ENCODE data around the gene VWC2.
A peak's percentile ranks its signal among the peaks of the same experiment; 100 is the strongest.

The VWC2 gene

DNA sequence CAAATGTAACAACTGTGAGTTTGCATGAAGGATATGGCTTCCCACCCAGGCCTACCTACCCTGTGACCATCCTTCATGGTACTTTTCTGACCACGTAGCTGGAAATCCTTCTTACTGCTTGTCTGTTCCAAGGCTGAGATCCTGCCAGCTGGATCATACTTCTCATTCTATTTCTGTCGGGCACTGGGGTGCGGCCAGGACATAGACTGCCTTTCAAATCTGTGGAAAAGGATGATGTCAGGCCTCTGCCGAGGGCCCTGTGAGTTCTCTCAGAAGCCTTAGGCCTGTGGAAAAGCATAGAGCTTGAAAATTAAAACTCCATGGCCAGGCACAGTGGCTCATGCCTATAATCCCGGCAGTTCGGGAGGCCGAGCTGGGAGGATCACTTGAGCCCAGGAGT is 10.0 kb downstream of the VWC2 start:
- 0 out of 2 replicates have a peak, but pooled peaks cover 4% of the 10 kb centered on the region for H3K27me3 ChIP-seq (ENCODE audit: control insufficient read depth, insufficient read depth, low read length)
- no peaks in the 10 kb centered on the region for H3K36me3 ChIP-seq (ENCODE audit: control insufficient read depth, insufficient read depth, low read length)
- no peaks in the 10 kb centered on the region for H3K9me3 ChIP-seq (ENCODE audit: control insufficient read depth, insufficient read depth, low read length)
- no peaks in the 10 kb centered on the region for H3K4me1 ChIP-seq (ENCODE audit: control insufficient read depth, insufficient read depth, low read length)
- H3K4me3 ChIP-seq (ENCODE audit: low read depth, low read length) = no peak overlapping the region
- no peak overlapping the region for H3K27ac ChIP-seq (ENCODE audit: low read depth, low read length)
- no peak overlapping the region for H3K9ac ChIP-seq (ENCODE audit: low read depth, low read length)

GRCh38 chr7:49787980-49788379 is 14.5 kb downstream of the VWC2 start:
- H3K36me3 ChIP-seq (ENCODE audit: control insufficient read depth, insufficient read depth, low read length) = no peaks in the 10 kb centered on the region
- no peak overlapping the region for H3K4me3 ChIP-seq (ENCODE audit: low read depth, low read length)
- peaks cover 15% of the 10 kb centered on the region; the same call in 1 of the 2 replicates for H3K4me1 ChIP-seq (ENCODE audit: control insufficient read depth, insufficient read depth, low read length)
- no peaks in the 10 kb centered on the region for H3K9me3 ChIP-seq (ENCODE audit: control insufficient read depth, insufficient read depth, low read length)
- H3K27ac ChIP-seq (ENCODE audit: low read depth, low read length) = no peak overlapping the region
- H3K27me3 ChIP-seq (ENCODE audit: control insufficient read depth, insufficient read depth, low read length) = no peaks in the 10 kb centered on the region
- H3K9ac ChIP-seq (ENCODE audit: low read depth, low read length) = no peak overlapping the region

DNA sequence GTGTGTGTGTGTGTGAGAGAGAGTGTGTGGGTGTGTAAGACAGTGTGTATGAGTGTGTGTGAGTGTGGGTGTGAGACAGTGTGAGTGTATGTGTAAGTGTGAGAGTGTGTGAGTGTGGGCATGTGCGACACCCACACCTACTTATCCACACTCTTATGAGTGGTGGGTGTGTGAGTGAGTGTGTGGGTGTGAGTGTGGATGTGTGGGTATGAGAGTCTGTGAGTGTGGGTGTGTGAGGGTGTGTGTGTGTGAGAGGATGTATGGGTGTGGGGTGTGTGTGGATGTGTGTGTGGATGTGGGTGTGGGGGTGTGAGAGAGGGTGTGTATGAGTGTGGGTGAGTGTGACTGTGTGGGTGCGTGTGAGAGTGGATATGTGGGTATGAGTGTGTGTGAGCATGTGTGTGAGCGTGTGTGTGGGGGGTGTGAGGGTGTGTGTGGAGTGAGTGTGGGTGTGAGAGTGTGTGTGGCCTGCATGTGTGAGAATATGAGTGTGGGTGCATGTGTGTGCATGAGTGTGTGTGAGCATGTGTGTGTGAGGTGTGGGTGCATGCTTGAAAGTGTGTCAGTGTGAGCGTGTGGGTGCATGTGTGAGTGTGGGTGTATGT is 15.1 kb downstream of the VWC2 start:
- H3K9me3 ChIP-seq (ENCODE audit: control insufficient read depth, insufficient read depth, low read length) = no peaks in the 10 kb centered on the region
- H3K4me1 ChIP-seq (ENCODE audit: control insufficient read depth, insufficient read depth, low read length) = peaks cover 15% of the 10 kb centered on the region; the same call in 1 of the 2 replicates
- no peak overlapping the region for H3K9ac ChIP-seq (ENCODE audit: low read depth, low read length)
- no peaks in the 10 kb centered on the region for H3K36me3 ChIP-seq (ENCODE audit: control insufficient read depth, insufficient read depth, low read length)
- H3K4me3 ChIP-seq (ENCODE audit: low read depth, low read length) = no peak overlapping the region
- no peak overlapping the region for H3K27ac ChIP-seq (ENCODE audit: low read depth, low read length)
- no peaks in the 10 kb centered on the region for H3K27me3 ChIP-seq (ENCODE audit: control insufficient read depth, insufficient read depth, low read length)

GRCh38 chr7:49789736-49790135 is 16.3 kb downstream of the VWC2 start:
- no peak overlapping the region for H3K9ac ChIP-seq (ENCODE audit: low read depth, low read length)
- H3K27me3 ChIP-seq (ENCODE audit: control insufficient read depth, insufficient read depth, low read length) = no peaks in the 10 kb centered on the region
- no peaks in the 10 kb centered on the region for H3K9me3 ChIP-seq (ENCODE audit: control insufficient read depth, insufficient read depth, low read length)
- H3K36me3 ChIP-seq (ENCODE audit: control insufficient read depth, insufficient read depth, low read length) = no peaks in the 10 kb centered on the region
- H3K27ac ChIP-seq (ENCODE audit: low read depth, low read length) = no peak overlapping the region
- no peak overlapping the region for H3K4me3 ChIP-seq (ENCODE audit: low read depth, low read length)
- H3K4me1 ChIP-seq (ENCODE audit: control insufficient read depth, insufficient read depth, low read length) = peaks cover 15% of the 10 kb centered on the region; the same call in 1 of the 2 replicates

DNA sequence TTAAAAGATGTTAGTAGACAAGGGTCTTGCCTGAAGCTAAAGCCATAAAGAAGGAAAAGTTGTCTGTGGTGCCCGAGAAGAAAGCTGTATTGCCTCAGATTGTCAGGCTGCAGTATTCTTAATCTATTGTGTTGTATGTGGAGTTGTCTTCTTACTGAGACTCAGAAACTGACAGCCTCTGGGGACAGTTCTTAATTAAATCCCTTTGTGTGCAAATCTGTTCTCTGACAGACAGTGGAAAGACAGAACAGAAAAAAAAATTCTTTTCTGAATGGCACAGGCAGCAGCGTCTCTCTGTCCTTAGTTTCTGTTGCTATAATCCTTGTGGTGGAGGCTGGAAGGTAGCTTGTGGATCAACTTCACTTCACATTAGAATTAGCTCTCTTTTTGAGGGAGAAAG is 16.8 kb downstream of the VWC2 start:
- Histone ChIP-seq H3K9me3 (ENCODE audit: control insufficient read depth, insufficient read depth, low read length) (no peaks in the 10 kb centered on the region), H3K4me1 (ENCODE audit: control insufficient read depth, insufficient read depth, low read length) (peaks cover 15% of the 10 kb centered on the region; the same call in 1 of the 2 replicates), H3K27me3 (ENCODE audit: control insufficient read depth, insufficient read depth, low read length) (no peaks in the 10 kb centered on the region), H3K9ac (ENCODE audit: low read depth, low read length) (no peak overlapping the region), H3K4me3 (ENCODE audit: low read depth, low read length) (no peak overlapping the region), H3K27ac (ENCODE audit: low read depth, low read length) (no peak overlapping the region), H3K36me3 (ENCODE audit: control insufficient read depth, insufficient read depth, low read length) (no peaks in the 10 kb centered on the region)

DNA sequence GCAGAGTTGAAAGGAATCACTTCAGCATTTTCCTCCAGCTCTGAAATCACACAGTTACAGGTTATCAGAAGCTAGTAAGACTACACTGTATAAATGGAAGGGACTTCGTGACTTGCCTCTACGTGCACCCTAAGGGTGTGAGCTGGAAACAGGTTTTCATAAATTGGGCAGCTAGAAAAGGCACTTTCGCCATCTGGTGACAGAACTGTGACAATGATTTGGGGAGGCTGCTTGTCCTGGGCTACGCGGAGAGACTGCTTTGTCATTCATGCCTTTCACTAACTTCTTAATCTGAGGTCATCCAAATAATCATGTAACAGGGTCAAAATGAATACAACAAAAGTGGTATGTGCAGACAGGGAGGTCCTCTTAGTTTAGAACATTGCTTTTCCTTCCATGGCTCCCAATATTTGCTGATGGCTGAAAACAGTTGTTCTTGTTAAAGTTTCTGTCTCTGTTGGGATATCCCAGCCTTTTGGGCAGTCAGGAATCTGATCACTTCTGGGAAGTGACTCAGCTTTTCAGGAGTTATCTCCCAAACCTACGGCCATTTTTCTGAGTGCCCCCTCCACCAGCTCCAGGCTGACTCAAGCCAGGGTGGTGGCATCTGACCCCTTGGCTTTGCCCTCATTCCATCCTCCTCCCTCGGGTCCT is 17.8 kb downstream of the VWC2 start:
- peaks cover 15% of the 10 kb centered on the region; the same call in 1 of the 2 replicates for H3K4me1 ChIP-seq (ENCODE audit: control insufficient read depth, insufficient read depth, low read length)
- no peak overlapping the region for H3K9ac ChIP-seq (ENCODE audit: low read depth, low read length)
- no peak overlapping the region for H3K4me3 ChIP-seq (ENCODE audit: low read depth, low read length)
- H3K36me3 ChIP-seq (ENCODE audit: control insufficient read depth, insufficient read depth, low read length) = no peaks in the 10 kb centered on the region
- H3K9me3 ChIP-seq (ENCODE audit: control insufficient read depth, insufficient read depth, low read length) = no peaks in the 10 kb centered on the region
- H3K27me3 ChIP-seq (ENCODE audit: control insufficient read depth, insufficient read depth, low read length) = no peaks in the 10 kb centered on the region
- H3K27ac ChIP-seq (ENCODE audit: low read depth, low read length) = peak overlapping the region; percentile 49

GRCh38 chr7:49797987-49798660 is 24.7 kb downstream of the VWC2 start:
- Histone ChIP-seq H3K36me3 (ENCODE audit: control insufficient read depth, insufficient read depth, low read length) (no peaks in the 10 kb centered on the region), H3K9ac (ENCODE audit: low read depth, low read length) (no peak overlapping the region), H3K4me1 (ENCODE audit: control insufficient read depth, insufficient read depth, low read length) (no peaks in the 10 kb centered on the region), H3K27ac (ENCODE audit: low read depth, low read length) (no peak overlapping the region), H3K27me3 (ENCODE audit: control insufficient read depth, insufficient read depth, low read length) (no peaks in the 10 kb centered on the region), H3K9me3 (ENCODE audit: control insufficient read depth, insufficient read depth, low read length) (no peaks in the 10 kb centered on the region), H3K4me3 (ENCODE audit: low read depth, low read length) (no peak overlapping the region)

- H3K27me3 ChIP-seq (ENCODE audit: control insufficient read depth, insufficient read depth, low read length) = no peaks in the 10 kb centered on the region
- no peaks in the 10 kb centered on the region for H3K4me1 ChIP-seq (ENCODE audit: control insufficient read depth, insufficient read depth, low read length)
- no peak overlapping the region for H3K9ac ChIP-seq (ENCODE audit: low read depth, low read length)
- no peak overlapping the region for H3K4me3 ChIP-seq (ENCODE audit: low read depth, low read length)
- no peaks in the 10 kb centered on the region for H3K9me3 ChIP-seq (ENCODE audit: control insufficient read depth, insufficient read depth, low read length)
- no peak overlapping the region for H3K27ac ChIP-seq (ENCODE audit: low read depth, low read length)
- H3K36me3 ChIP-seq (ENCODE audit: control insufficient read depth, insufficient read depth, low read length) = no peaks in the 10 kb centered on the region
Measured at GRCh38 chr7:49800031-49800430, 26.6 kb downstream of the VWC2 start.

- no peak overlapping the region for H3K27ac ChIP-seq (ENCODE audit: low read depth, low read length)
- no peaks in the 10 kb centered on the region for H3K4me1 ChIP-seq (ENCODE audit: control insufficient read depth, insufficient read depth, low read length)
- H3K9me3 ChIP-seq (ENCODE audit: control insufficient read depth, insufficient read depth, low read length) = no peaks in the 10 kb centered on the region
- no peak overlapping the region for H3K9ac ChIP-seq (ENCODE audit: low read depth, low read length)
- no peak overlapping the region for H3K4me3 ChIP-seq (ENCODE audit: low read depth, low read length)
- no peaks in the 10 kb centered on the region for H3K36me3 ChIP-seq (ENCODE audit: control insufficient read depth, insufficient read depth, low read length)
- no peaks in the 10 kb centered on the region for H3K27me3 ChIP-seq (ENCODE audit: control insufficient read depth, insufficient read depth, low read length)
Measured at GRCh38 chr7:49802600-49802999, 29.2 kb downstream of the VWC2 start.

DNA sequence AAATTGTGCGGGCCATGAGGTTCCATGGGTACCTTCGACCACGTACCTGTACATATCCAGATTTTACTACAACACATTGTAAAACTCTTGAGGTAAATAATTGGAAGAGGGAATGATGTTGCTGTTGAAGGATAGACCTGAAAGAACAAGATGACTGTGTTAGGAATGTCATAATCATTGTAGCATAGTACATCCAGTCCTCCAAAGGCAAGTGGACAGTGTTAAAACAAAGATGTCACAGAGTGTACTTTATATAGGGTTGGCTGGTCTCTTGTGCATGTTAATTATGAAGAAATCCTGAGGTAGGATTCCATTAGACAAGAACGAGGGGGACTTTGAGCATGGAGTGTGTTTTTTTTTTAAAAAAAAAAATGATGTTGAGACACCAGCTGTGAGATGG is 30.4 kb downstream of the VWC2 start:
- H3K4me3 ChIP-seq (ENCODE audit: low read depth, low read length) = no peak overlapping the region
- no peaks in the 10 kb centered on the region for H3K9me3 ChIP-seq (ENCODE audit: control insufficient read depth, insufficient read depth, low read length)
- no peaks in the 10 kb centered on the region for H3K36me3 ChIP-seq (ENCODE audit: control insufficient read depth, insufficient read depth, low read length)
- no peak overlapping the region for H3K9ac ChIP-seq (ENCODE audit: low read depth, low read length)
- H3K4me1 ChIP-seq (ENCODE audit: control insufficient read depth, insufficient read depth, low read length) = no peaks in the 10 kb centered on the region
- H3K27ac ChIP-seq (ENCODE audit: low read depth, low read length) = no peak overlapping the region
- H3K27me3 ChIP-seq (ENCODE audit: control insufficient read depth, insufficient read depth, low read length) = no peaks in the 10 kb centered on the region

GRCh38 chr7:49805371-49806007 is 32.1 kb downstream of the VWC2 start:
- Histone ChIP-seq H3K36me3 (ENCODE audit: control insufficient read depth, insufficient read depth, low read length) (no peaks in the 10 kb centered on the region), H3K9ac (ENCODE audit: low read depth, low read length) (no peak overlapping the region), H3K4me1 (ENCODE audit: control insufficient read depth, insufficient read depth, low read length) (no peaks in the 10 kb centered on the region), H3K27me3 (ENCODE audit: control insufficient read depth, insufficient read depth, low read length) (no peaks in the 10 kb centered on the region), H3K4me3 (ENCODE audit: low read depth, low read length) (no peak overlapping the region), H3K27ac (ENCODE audit: low read depth, low read length) (no peak overlapping the region), H3K9me3 (ENCODE audit: control insufficient read depth, insufficient read depth, low read length) (no peaks in the 10 kb centered on the region)

All from HUES48 (cell line).